GM12878 (cell line): ENCODE data around the gene FOXJ3. TPM values are rescaled to one million over a fixed set of nuclear protein-coding genes. Genes with fewer than 3 reads are reported as not detected.

Experiments used
- ATAC-seq: fragments of 200-7000 bp; cut with Tn5 transposase; 3 replicates; pipeline ENCODE4 v1.9.1; 2020; ENCODE audit warnings: mild to moderate bottlenecking, moderate library complexity
- BruUV-seq: library from RNA; stranded (reverse); fragments of 400-500 nt; replicated peaks from 2 replicates; lab custom pipeline; 2021; lab: Mats Ljungman, UMichigan
- CTCF ChIA-PET: fragments of 300-600 bp; sonication (Branson Sonifier 250); formaldehyde crosslinking; extraction: SDS; loops from one replicate; lab custom pipeline; 2021; ENCODE audit warnings: inconsistent platforms; lab: Yijun Ruan, JAX
- POLR2A ChIA-PET: fragments of 350-600 bp; formaldehyde crosslinking; extraction: SDS; loops from one replicate; lab custom pipeline; 2021; ENCODE audit warnings: inconsistent platforms; lab: Charles Lee
- RAD21 ChIA-PET: fragments of 300-600 bp; sonication (Branson Sonifier 250); formaldehyde crosslinking; loops from one replicate; lab custom pipeline; 2023; ENCODE audit warnings: antibody characterized with exemption; ENCODE audit not compliant: unreplicated experiment; lab: Charles Lee
- SMC1A ChIA-PET: fragments of 300-600 bp; sonication (Branson Sonifier 250); formaldehyde crosslinking; loops from one replicate; lab custom pipeline; 2023; ENCODE audit not compliant: unreplicated experiment, uncharacterized antibody; lab: Charles Lee
- DNase-seq: peaks from one replicate; pipeline ENCODE4 v3.0.0-alpha.2; 2011; ENCODE audit warnings: low read depth, low spot score
- FAIRE-seq: peaks from 3 replicates; lab custom pipeline; 2011; peaks lifted over from hg19 to GRCh38; lab: Jason Lieb, UNC
- H2AFZ ChIP-seq: 2 replicates; pipeline ENCODE4 v1.6.0; 2011; ENCODE audit warnings: low read depth, low read length, control low read depth; ENCODE audit not compliant: control insufficient read depth
- H3K27ac ChIP-seq: 2 replicates; pipeline ENCODE4 v1.5.1; 2011; ENCODE audit warnings: control low read depth; ENCODE audit not compliant: control insufficient read depth, insufficient read depth
- H3K27me3 ChIP-seq, 2 experiments: replicated peaks in 1 of 2; 2 replicates each; pipeline versions ENCODE4 v1.6.0 to v1.6.1; 2011; ENCODE audit warnings: low read length in 1 of 2; ENCODE audit not compliant: control insufficient read depth in 2 of 2, insufficient read depth in 2 of 2
- H3K36me3 ChIP-seq, 2 experiments: 2 replicates each; pipeline ENCODE4 v1.5.1; 2011; ENCODE audit warnings: low read length in 1 of 2; ENCODE audit not compliant: control insufficient read depth in 2 of 2, insufficient read depth in 2 of 2
- H3K4me1 ChIP-seq: 2 replicates; pipeline ENCODE4 v1.6.1; 2011; ENCODE audit warnings: mild to moderate bottlenecking, low read length, moderate library complexity, mixed read lengths; ENCODE audit not compliant: control insufficient read depth, insufficient read depth
- H3K4me2 ChIP-seq: 2 replicates; pipeline ENCODE4 v1.6.0; 2011; ENCODE audit warnings: control low read depth; ENCODE audit not compliant: control insufficient read depth, insufficient read depth
- H3K4me3 ChIP-seq: fragments of 200-600 bp; sonication (generic); 2 replicates; pipeline ENCODE4 v1.5.1; 2016
- H3K79me2 ChIP-seq: 2 replicates; pipeline ENCODE4 v1.6.0; 2011; ENCODE audit warnings: low read length; ENCODE audit not compliant: control insufficient read depth, insufficient read depth
- H3K9ac ChIP-seq: 2 replicates; pipeline ENCODE4 v1.8.0; 2011; ENCODE audit warnings: low read length, control low read depth, mixed read lengths; ENCODE audit not compliant: control insufficient read depth, insufficient read depth
- H3K9me3 ChIP-seq: replicated peaks from 3 replicates; pipeline ENCODE4 v1.5.1; 2011; ENCODE audit warnings: mild to moderate bottlenecking, low read length; ENCODE audit not compliant: control insufficient read depth, insufficient read depth
- H4K20me1 ChIP-seq: 2 replicates; pipeline ENCODE4 v1.6.0; 2011; ENCODE audit not compliant: control insufficient read depth, insufficient read depth
- CTCF ChIP-seq, 3 experiments: IDR thresholded peaks in 2 of 3; conservative IDR thresholded peaks in 1 of 3; 2 replicates each; pipeline ENCODE4 v1.5.1; 2011; ENCODE audit warnings: low read depth in 3 of 3, low read length in 3 of 3, mild to moderate bottlenecking in 3 of 3, control low read depth in 2 of 3, moderate library complexity in 2 of 3, inconsistent platforms in 1 of 3, mixed read lengths in 1 of 3; ENCODE audit not compliant: control insufficient read depth in 2 of 3, insufficient read depth in 1 of 3; ENCODE audit errors: extremely low read depth in 1 of 3
- ELK1 ChIP-seq: IDR thresholded peaks from 2 replicates; pipeline ENCODE4 v1.6.1; 2012; ENCODE audit warnings: low read depth, low read length, improper control_type of control experiment
- JUNB ChIP-seq: IDR thresholded peaks from 2 replicates; pipeline ENCODE4 v1.6.1; 2016; ENCODE audit warnings: antibody characterized with exemption, mild to moderate bottlenecking
- NFIC ChIP-seq: IDR thresholded peaks from 2 replicates; pipeline ENCODE4 v1.6.1; 2012; ENCODE audit warnings: low read depth, mild to moderate bottlenecking, inconsistent platforms, low read length, moderate library complexity
- NFYA ChIP-seq: IDR thresholded peaks from 2 replicates; pipeline ENCODE4 v1.6.1; 2011; ENCODE audit warnings: low read depth, mild to moderate bottlenecking, low read length, improper control_type of control experiment, borderline replicate concordance
- RAD51 ChIP-seq: fragments of 450-650 bp; IDR thresholded peaks from 2 replicates; pipeline ENCODE4 v1.6.1; 2016; ENCODE audit warnings: moderate library complexity, mild to moderate bottlenecking, inconsistent platforms
- REST ChIP-seq: IDR thresholded peaks from 2 replicates; pipeline ENCODE4 v1.6.1; 2012; ENCODE audit warnings: mild to moderate bottlenecking, low read depth, low read length
- ZNF207 ChIP-seq: fragments of 450-650 bp; IDR thresholded peaks from 2 replicates; pipeline ENCODE4 v1.6.1; 2014; ENCODE audit warnings: antibody characterized with exemption, mild to moderate bottlenecking, borderline replicate concordance
- ZNF217 ChIP-seq: fragments of 450-650 bp; IDR thresholded peaks from 2 replicates; pipeline ENCODE4 v1.6.1; 2017; ENCODE audit warnings: antibody characterized with exemption, mild to moderate bottlenecking
- ZNF687 ChIP-seq: fragments of 450-650 bp; IDR thresholded peaks from 2 replicates; pipeline ENCODE4 v1.6.1; 2017; ENCODE audit warnings: mild to moderate bottlenecking, moderate library complexity
- WGBS: methylation state at CpG from one replicate; pipeline ENCODE4 v1.1.6; 2016; ENCODE audit warnings: low lambda C conversion rate; ENCODE audit not compliant: insufficient replicate concordance, insufficient coverage; ENCODE audit errors: missing lambda C conversion rate; 5-methylcytosine and 5-hydroxymethylcytosine counted together
- in situ Hi-C: fragments of 300-500 bp; cut with MboI; formaldehyde crosslinking; loops from 9 replicates; pipeline ENCODE4 v1.14.3; 2018; ENCODE audit warnings: mixed read lengths
- intact Hi-C: fragments of 100-400 bp; cut with micrococcal nuclease; formaldehyde crosslinking; loops from one replicate; pipeline ENCODE4 v1.14.2; 2022; ENCODE audit not compliant: unreplicated experiment
- polyA plus RNA-seq, 11 experiments: library from polyadenylated mRNA; depleted of rRNA in 4 of 11; unstranded in 6 of 11; stranded (reverse) in 5 of 11; fragments of >200 nt; fragmentation: Nextera tagmentation in 4 of 11; fragmentation: Illumina TruSeq in 1 of 11; extraction: Ambion mirVana in 4 of 11; extraction: Trizol in 1 of 11; gene quantifications; 1 replicate in 1 of 11; 2 replicates in 10 of 11; pipeline versions ENCODE4 v1.2.1 to v1.2.3, GENCODE V29; 2011 to 2016; ENCODE audit warnings: inconsistent platforms in 2 of 11, missing spikeins in 2 of 11, low read depth in 1 of 11
- total RNA-seq, 4 experiments: library from RNA; depleted of rRNA in 3 of 4; stranded (reverse); fragments of >200 nt in 3 of 4; fragmentation: Illumina TruSeq in 1 of 4; extraction: Trizol in 1 of 4; gene quantifications; 2 replicates each; pipeline versions ENCODE4 v1.2.1 to v1.2.3, GENCODE V29; 2013 to 2021

FOXJ3 gene
- total and polyA plus RNA-seq, 10 of the 15 experiments (the other 5 are each of a cell fraction or from before 2014, with no cell fraction given): 9.5 to 54.2 (median 24.7) TPM

GRCh38 chr1:42340093-42340492, 5.1 kb upstream of the FOXJ3 start (continued):
- no peak for TF ChIP-seq NFIC
- TF ChIP-seq REST: no peak
- no peak for TF ChIP-seq RAD51
- no peak for TF ChIP-seq ZNF207
- TF ChIP-seq JUNB: no peak

- intact Hi-C loops (loop anchor here (5.0 kb wide), 1 partner anchor 160 kb away; no protein-coding TSS in a partner anchor), in situ Hi-C loops (no loop called here)
- H4K20me1 ChIP-seq: no peaks in the 10 kb centered on the region
- no peaks in the 10 kb centered on the region for H3K36me3 ChIP-seq
- H3K4me1 ChIP-seq: no peaks in the 10 kb centered on the region
- no TSS peak for BruUV-seq
- no peaks in the 10 kb centered on the region for H3K9me3 ChIP-seq
- RAD21 ChIA-PET: interaction anchor here (1.5 kb wide), 1 partner anchor 163 kb away, joined by 5 read pairs; no protein-coding TSS in a partner anchor
- no peak overlapping the region for H3K4me3 ChIP-seq
- CTCF ChIA-PET: interaction anchor here (1.2 to 3.4 kb wide), 3 partner anchors 7 to 163 kb away, joined by 3 to 21 read pairs (median 4); no protein-coding TSS in a partner anchor
- H3K27me3 ChIP-seq: no peaks in the 10 kb centered on the region
- no peak overlapping the region for H3K9ac ChIP-seq
- no peak overlapping the region for H3K27ac ChIP-seq
- POLR2A ChIA-PET: no interaction called here
- no peak overlapping the region for H2AFZ ChIP-seq
- no peak for DNase-seq
- peaks cover 43% of the 10 kb centered on the region for H3K79me2 ChIP-seq
- SMC1A ChIA-PET: interaction anchor here (0.9 to 1.6 kb wide), 2 partner anchors 355 to 425 kb away, joined by 3 to 5 read pairs; no protein-coding TSS in a partner anchor
- no peak overlapping the region for H3K4me2 ChIP-seq
- FAIRE-seq: no peak
- ATAC-seq: no peak
- WGBS: 100% methylated on average over 6 of the region's 6 CpGs
- TF ChIP-seq NFYA (no peak), ELK1 (no peak), ZNF687 (no peak), CTCF (IDR thresholded peaks at IDR 0.05 in 2 of 3, conservative IDR thresholded peaks at IDR 0.05 in 1 of 3; ENCODE audit: control insufficient read depth in 2 of 3, extremely low read depth in 1 of 3, insufficient read depth in 1 of 3, low read depth in 3 of 3, low read length in 3 of 3) (no peak), ZNF217 (no peak)
Measured at GRCh38 chr1:42336978-42337377, 1.9 kb upstream of the FOXJ3 start.
